Measurements from ENCODE around the gene RNGTT. TPM values are rescaled to one million over a fixed set of nuclear protein-coding genes. Genes with fewer than 3 reads are reported as not detected.

RNGTT gene
- polyA plus RNA-seq, 3 donors, result 1.7 to 5.6 (median 3.7) TPM

- H3K27ac ChIP-seq (ENCODE audit: low read depth, low read length), result no peak overlapping the region
- WGBS, 3 donors, result 68 to 92% (median 90%) methylated on average over 7 of the region's 7 CpGs
Observed at GRCh38 chr6:88565409-88565811, 398.0 kb downstream of the RNGTT start.

DNA sequence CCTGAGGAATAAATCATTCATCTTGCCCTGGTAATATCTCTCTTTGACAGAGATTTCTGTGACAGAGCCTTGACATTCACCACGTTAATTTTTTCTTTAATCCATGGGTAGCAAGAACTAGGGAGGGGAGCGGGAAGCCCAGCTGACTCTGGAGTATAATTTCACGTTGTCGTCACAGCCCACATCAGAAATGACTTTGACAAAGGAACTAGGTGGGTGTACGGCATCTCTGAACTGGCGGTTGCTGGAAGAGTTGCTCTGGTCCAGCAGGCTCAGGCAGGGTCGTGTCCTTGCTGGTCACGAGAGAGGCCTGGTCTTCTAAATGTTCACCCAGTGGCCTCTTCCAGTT lies 400.2 kb downstream of the RNGTT start:
- H3K27ac ChIP-seq (ENCODE audit: low read depth, low read length), result no peak overlapping the region
- WGBS, 3 donors, result 82 to 96% (median 92%) methylated on average over 8 of the region's 8 CpGs

DNA sequence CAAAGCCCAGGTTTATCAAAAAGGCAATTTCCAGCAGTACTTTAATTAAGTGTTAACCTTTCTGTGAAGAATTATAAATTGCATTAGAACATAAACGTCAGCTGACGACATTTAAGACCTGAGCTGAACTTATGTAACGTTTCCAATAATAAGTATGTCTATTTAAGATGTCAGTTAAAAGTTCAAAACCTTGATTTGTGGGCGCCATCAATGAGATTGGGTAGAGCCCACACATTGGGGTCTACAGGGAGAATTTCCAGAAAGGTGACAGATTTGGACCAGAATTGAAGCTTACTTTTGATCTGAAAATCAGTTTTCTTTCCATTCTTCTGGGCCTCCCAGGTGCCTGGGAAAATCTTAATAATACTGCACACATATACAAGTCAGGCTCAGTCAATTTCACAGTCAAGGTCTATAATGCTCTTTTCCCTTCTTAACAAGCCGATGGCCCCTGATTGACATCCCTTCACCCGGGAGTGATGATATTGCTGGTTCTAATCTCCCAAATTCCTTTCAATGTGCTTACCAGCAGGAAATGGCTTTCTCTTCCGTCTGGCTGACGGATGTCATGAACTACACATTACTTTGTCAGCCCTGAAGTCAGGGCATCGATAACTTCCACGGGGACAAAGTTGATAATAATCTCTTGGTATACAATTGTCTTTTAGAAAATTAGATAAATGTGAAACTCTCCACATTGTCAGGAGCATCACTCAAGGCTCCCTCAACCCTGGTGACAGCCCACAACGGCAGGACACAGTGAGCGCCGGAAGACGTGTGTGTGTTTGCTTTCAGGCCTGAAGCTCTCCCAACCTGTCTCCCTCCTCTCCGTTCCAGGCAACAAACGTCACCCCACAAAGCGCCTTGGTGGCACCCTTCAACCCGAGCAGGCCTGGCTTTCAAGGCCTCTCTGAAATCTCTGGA lies 400.8 kb downstream of the RNGTT start:
- H3K27ac ChIP-seq (ENCODE audit: low read depth, low read length), result no peak overlapping the region
- WGBS, 3 donors, result 69 to 79% (median 78%) methylated on average over 18 of the region's 18 CpGs

DNA sequence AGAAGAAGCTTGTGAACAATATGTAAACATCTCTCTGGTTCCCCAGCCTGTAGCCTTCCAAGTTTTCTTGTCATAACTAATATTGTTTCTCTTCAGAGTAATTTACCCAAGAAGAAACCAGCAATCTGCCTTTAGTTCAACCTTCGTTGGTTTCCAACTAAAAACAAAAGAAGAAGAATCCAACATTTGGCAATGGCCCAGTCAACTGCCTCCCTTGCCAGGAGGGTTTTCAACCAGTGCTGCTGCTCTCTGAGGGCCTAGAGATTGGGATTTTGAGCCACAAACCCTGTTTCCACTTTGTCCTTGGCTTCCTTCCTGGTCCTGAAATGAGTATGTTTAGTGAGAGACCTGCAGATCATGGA lies 401.5 kb downstream of the RNGTT start:
- H3K27ac ChIP-seq (ENCODE audit: low read depth, low read length), result no peak overlapping the region
- WGBS, 3 donors, result 15 to 59% (median 30%) methylated on average over 1 of the region's 1 CpG

DNA sequence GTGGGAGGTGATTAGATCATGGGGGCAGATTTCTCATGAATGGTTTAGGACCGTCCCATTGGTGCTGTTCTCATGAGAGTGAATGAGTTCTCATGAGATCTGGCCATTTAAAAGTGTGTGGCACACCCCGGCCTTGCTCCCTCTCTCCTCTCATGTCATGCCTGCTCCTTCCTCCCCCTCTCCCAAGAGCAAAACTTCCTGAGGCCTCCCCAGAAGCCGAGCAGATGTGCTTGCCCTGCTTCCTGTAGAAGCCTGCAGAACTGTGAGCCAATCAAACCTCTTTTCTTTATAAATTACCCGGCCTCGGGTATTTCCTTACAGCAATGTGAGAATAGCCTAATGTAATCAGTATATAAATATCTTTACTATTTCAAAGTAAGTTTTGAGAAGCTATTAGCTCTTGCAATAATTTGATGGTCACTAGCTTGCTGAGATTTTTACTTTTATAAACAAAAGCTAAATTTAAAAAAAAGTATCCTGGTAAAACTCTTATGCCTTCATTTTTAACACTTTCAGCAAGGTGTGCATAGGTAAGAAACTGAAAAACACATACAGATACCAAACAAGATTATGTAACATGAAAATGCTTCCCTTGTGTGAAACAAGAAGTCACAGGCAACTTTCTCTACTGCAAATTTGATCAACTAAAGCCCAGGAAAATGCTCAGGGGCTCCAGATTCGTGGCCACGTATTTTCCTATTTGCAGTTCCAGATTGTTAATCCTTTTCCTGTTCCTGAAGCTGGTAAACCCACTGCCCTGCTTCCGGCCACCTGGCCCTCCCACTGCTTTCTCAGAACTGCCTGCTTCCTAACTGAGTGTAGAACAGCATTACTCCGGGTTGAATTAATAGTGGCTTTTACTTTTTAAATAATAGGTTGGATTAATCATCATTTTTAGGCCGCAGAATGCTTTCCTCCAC lies 402.1 kb downstream of the RNGTT start:
- no peak overlapping the region for H3K27ac ChIP-seq (ENCODE audit: low read depth, low read length)
- 32 to 54% (median 32%) methylated on average over 10 of the region's 10 CpGs for WGBS, 3 donors

Other genes with a start within 250 kb of the RNGTT start
- gene PNRC1, start 117.1 kb upstream of the RNGTT start, polyA plus RNA-seq, result 100 to 1,000 TPM in 2 of 3 donors, 10 to 100 TPM in 1; 29.7 to 359 (median 175) TPM
- under 1 TPM; 0.22 to 0.45 (median 0.29) TPM for gene SRSF12, start 154.5 kb upstream of the RNGTT start, polyA plus RNA-seq
- 1 to 10 TPM; 3.2 to 4.8 (median 4.0) TPM for gene PM20D2, start 182.4 kb upstream of the RNGTT start, polyA plus RNA-seq